MM.1S (cell line): ENCODE data around the gene FBXW9.

Source experiments
- CTCF ChIP-seq: fragments of 300-600 bp; sonication (generic); IDR thresholded peaks from 2 replicates; pipeline ENCODE4 v1.5.1; 2016; ENCODE audit warnings: antibody characterized with exemption, low read length, mixed read lengths
- EZH2phosphoT487 ChIP-seq: fragments of 300-600 bp; sonication (generic); IDR thresholded peaks from 2 replicates; pipeline ENCODE4 v1.6.1; 2018; ENCODE audit warnings: antibody characterized with exemption, low read length

GRCh38 chr19:12647047-12647446 lies 49.4 kb downstream of the FBXW9 start:
- no peak for TF ChIP-seq CTCF
- no peak for TF ChIP-seq EZH2phosphoT487
